ENCODE results near the gene LBP. TPM values are rescaled to one million over a fixed set of nuclear protein-coding genes. Genes with fewer than 3 reads are reported as not detected.
"Not testable (repeated sequence)": the region's sequence is repeated elsewhere in the genome, so short reads cannot be mapped to it uniquely, and the experiment has no call there.

LBP gene
- total RNA-seq, 1 experiment from 2014 or later = not detected

DNA sequence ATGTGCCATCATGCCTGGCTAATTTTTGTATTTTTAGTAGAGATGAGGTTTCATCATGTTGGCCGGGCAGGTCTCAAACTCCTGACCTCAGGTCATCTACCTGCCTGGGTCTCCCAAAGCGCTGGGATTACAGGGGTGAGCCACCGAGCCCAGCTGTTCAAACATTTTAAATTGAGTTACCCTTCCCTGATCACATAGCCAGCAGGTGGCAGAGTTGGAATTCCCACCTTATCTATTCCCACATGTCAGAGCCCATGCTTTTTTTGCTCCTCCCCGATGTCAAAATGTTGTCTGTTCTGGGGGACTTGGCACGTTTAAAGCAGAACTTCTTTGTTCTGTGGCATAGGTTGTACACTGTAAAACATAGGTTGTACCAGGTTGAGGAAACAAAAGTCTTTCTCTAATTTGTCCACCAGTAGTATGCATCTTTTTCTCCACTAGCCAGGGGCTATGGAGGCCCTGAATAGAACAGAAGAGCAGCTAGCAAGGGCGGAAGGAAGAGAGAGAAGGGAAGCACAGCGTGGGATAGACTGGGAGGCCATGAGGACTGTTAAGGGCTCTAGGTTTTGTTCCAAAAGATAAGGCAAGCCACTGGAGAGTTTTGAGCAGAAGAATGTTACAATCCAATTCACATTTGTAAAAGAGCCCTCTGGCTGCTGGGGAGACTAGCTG is 7.3 kb upstream of the LBP start:
- DNase-seq = peak; percentile 83 to 84
- H3K4me1 Mint-ChIP-seq (ENCODE audit: low read depth, unreplicated experiment) = peaks cover 5% of the 10 kb centered on the region
- Histone ChIP-seq H3K9me3 (peaks cover 5% of the 10 kb centered on the region), H3K4me3 (ENCODE audit: low read depth, low read length) (no peak overlapping the region), H3K4me1 (peaks cover 15% of the 10 kb centered on the region), H3K27me3 (replicated peaks; ENCODE audit: control insufficient read depth, insufficient read depth, low read length) (no peaks in the 10 kb centered on the region), H3K36me3 (ENCODE audit: control insufficient read depth, insufficient read depth, low read length) (no peaks in the 10 kb centered on the region)
- ChIA-PET POLR2A (interaction anchor here (0.8 to 1.5 kb wide), 2 partner anchors 70 to 133 kb away, joined by 3 read pairs; partner anchors contain the start of gene RALGAPB), CTCF (interaction anchor here (0.5 to 8.6 kb wide), 19 partner anchors 10 to 401 kb away, joined by 3 to 170 read pairs (median 4); partner anchors contain the start of genes RALGAPB and SNHG17)
- H3K27ac Mint-ChIP-seq (ENCODE audit: unreplicated experiment) = no peak overlapping the region
- H3K27me3 Mint-ChIP-seq (ENCODE audit: insufficient read depth, unreplicated experiment) = peaks cover 6% of the 10 kb centered on the region
- intact Hi-C loops (cut with micrococcal nuclease; ENCODE audit: unreplicated experiment) = loop anchor here (1.0 to 5.0 kb wide), 2 partner anchors 53 to 69 kb away; no protein-coding TSS in a partner anchor
- H3K9me3 Mint-ChIP-seq (ENCODE audit: unreplicated experiment) = peaks cover 12% of the 10 kb centered on the region
- TF ChIP-seq, protein P1, sequence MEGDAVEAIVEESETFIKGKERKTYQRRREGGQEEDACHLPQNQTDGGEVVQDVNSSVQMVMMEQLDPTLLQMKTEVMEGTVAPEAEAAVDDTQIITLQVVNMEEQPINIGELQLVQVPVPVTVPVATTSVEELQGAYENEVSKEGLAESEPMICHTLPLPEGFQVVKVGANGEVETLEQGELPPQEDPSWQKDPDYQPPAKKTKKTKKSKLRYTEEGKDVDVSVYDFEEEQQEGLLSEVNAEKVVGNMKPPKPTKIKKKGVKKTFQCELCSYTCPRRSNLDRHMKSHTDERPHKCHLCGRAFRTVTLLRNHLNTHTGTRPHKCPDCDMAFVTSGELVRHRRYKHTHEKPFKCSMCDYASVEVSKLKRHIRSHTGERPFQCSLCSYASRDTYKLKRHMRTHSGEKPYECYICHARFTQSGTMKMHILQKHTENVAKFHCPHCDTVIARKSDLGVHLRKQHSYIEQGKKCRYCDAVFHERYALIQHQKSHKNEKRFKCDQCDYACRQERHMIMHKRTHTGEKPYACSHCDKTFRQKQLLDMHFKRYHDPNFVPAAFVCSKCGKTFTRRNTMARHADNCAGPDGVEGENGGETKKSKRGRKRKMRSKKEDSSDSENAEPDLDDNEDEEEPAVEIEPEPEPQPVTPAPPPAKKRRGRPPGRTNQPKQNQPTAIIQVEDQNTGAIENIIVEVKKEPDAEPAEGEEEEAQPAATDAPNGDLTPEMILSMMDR (IDR thresholded peaks at IDR 0.05; ENCODE audit: insufficient read depth in 1 of 2, low read depth in 1 of 2, low read length in 1 of 2, severe bottlenecking in 1 of 2, unreplicated experiment in 1 of 2) = peak; percentile 76 to 86
- BruUV-seq (replicated peaks) = no TSS peak
- no peak overlapping the region for H3K4me3 Mint-ChIP-seq (ENCODE audit: unreplicated experiment)
- no peaks in the 10 kb centered on the region for H3K36me3 Mint-ChIP-seq (ENCODE audit: insufficient read depth, unreplicated experiment)

DNA sequence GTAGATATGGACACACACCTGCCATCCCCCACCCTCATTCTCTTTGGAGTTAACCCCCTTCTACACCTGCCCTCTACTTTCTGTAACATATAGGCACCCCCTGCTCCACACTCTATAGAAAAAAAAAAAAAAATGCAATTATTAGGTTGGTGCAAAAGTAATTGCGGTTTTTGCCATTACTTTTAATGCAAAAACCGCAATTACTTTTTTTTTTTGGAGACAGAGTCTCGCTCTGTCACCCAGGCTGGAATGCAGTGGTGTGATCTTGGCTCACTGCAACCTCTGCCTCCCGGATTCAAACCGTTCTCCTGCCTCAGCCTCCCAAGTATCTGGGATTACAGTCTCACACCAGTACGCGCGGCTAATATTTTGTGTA is 6.8 kb upstream of the LBP start:
- ChIA-PET CTCF (interaction anchor here (0.7 to 8.6 kb wide), 9 partner anchors 17 to 133 kb away, joined by 3 to 170 read pairs (median 5); partner anchors contain the start of genes RALGAPB and SNHG17), POLR2A (interaction anchor here (0.8 to 1.5 kb wide), 2 partner anchors 69 to 133 kb away, joined by 3 read pairs; partner anchors contain the start of gene RALGAPB)
- not testable (repeated sequence) for H3K9me3 ChIP-seq; H3K27me3 ChIP-seq (replicated peaks; ENCODE audit: control insufficient read depth, insufficient read depth, low read length); DNase-seq; BruUV-seq (replicated peaks); H3K27ac Mint-ChIP-seq (ENCODE audit: unreplicated experiment); H3K4me1 Mint-ChIP-seq (ENCODE audit: low read depth, unreplicated experiment); H3K4me3 ChIP-seq (ENCODE audit: low read depth, low read length); H3K27me3 Mint-ChIP-seq (ENCODE audit: insufficient read depth, unreplicated experiment); H3K4me3 Mint-ChIP-seq (ENCODE audit: unreplicated experiment); H3K36me3 ChIP-seq (ENCODE audit: control insufficient read depth, insufficient read depth, low read length); H3K36me3 Mint-ChIP-seq (ENCODE audit: insufficient read depth, unreplicated experiment)
- intact Hi-C loops (cut with micrococcal nuclease; ENCODE audit: unreplicated experiment) = loop anchor here (1.0 to 5.0 kb wide), 2 partner anchors 53 to 69 kb away; no protein-coding TSS in a partner anchor
- peaks cover 16% of the 10 kb centered on the region for H3K4me1 ChIP-seq
- peaks cover 12% of the 10 kb centered on the region for H3K9me3 Mint-ChIP-seq (ENCODE audit: unreplicated experiment)

DNA sequence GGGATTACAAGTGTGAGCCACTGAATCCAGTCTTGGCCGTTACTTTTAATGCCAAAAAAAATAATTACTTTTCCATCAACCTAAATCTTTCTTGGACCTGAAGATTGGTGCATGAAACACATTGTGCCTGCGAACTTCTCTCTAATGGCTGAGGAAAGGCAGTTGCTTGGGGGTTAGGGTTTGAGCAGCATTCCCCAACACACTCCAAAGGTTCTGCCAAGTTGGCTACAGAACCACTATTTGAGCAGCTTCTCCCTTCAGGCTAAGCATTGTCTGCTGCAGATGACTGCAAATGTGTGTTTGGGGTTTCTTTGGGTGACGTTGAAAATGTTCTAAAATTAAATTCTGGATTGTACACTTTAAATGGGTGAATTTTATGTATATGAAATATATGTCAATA is 6.3 kb upstream of the LBP start:
- ChIA-PET CTCF (interaction anchor here (1.1 to 8.6 kb wide), 6 partner anchors 16 to 133 kb away, joined by 3 to 170 read pairs (median 6); partner anchors contain the start of gene RALGAPB), POLR2A (interaction anchor here (1.5 kb wide), 1 partner anchor 132 kb away, joined by 3 read pairs; the partner anchor contains the start of gene RALGAPB)
- no TSS peak for BruUV-seq (replicated peaks)
- Histone ChIP-seq H3K27me3 (replicated peaks; ENCODE audit: control insufficient read depth, insufficient read depth, low read length) (no peaks in the 10 kb centered on the region), H3K4me1 (peaks cover 16% of the 10 kb centered on the region), H3K9me3 (peaks cover 5% of the 10 kb centered on the region), H3K36me3 (ENCODE audit: control insufficient read depth, insufficient read depth, low read length) (no peaks in the 10 kb centered on the region), H3K4me3 (ENCODE audit: low read depth, low read length) (no peak overlapping the region)
- no peak overlapping the region for H3K4me3 Mint-ChIP-seq (ENCODE audit: unreplicated experiment)
- DNase-seq = no peak
- peaks cover 12% of the 10 kb centered on the region for H3K9me3 Mint-ChIP-seq (ENCODE audit: unreplicated experiment)
- TF ChIP-seq, protein P1 (IDR thresholded peaks at IDR 0.05; ENCODE audit: insufficient read depth in 1 of 2, low read depth in 1 of 2, low read length in 1 of 2, severe bottlenecking in 1 of 2, unreplicated experiment in 1 of 2) = no peak
- no peak overlapping the region for H3K27ac Mint-ChIP-seq (ENCODE audit: unreplicated experiment)
- H3K4me1 Mint-ChIP-seq (ENCODE audit: low read depth, unreplicated experiment) = peaks cover 5% of the 10 kb centered on the region
- intact Hi-C loops (cut with micrococcal nuclease; ENCODE audit: unreplicated experiment) = loop anchor here (1.0 to 5.0 kb wide), 2 partner anchors 52 to 68 kb away; no protein-coding TSS in a partner anchor
- no peaks in the 10 kb centered on the region for H3K36me3 Mint-ChIP-seq (ENCODE audit: insufficient read depth, unreplicated experiment)
- H3K27me3 Mint-ChIP-seq (ENCODE audit: insufficient read depth, unreplicated experiment) = peaks cover 6% of the 10 kb centered on the region

All from Caco-2 (cell line).